ENCODE data around the gene RMC1.

GRCh38 chr18:23470620-23471387 lies 32.5 kb upstream of the RMC1 start:
- TF ChIP-seq POLR2A (IDR thresholded peaks at IDR 0.05), result no peak
- no peak for TF ChIP-seq CTCF (IDR thresholded peaks at IDR 0.05)
